ENCODE results near the gene SLC30A3.
"Not testable (repeated sequence)": the region's sequence is repeated elsewhere in the genome, so short reads cannot be mapped to it uniquely, and the experiment has no call there.

The SLC30A3 gene

GRCh38 chr2:27271631-27272340 lies 8.9 kb upstream of the SLC30A3 start:
- H3K4me2 ChIP-seq (ENCODE audit: low read length) = no peak overlapping the region
- no peaks in the 10 kb centered on the region for H3K27me3 ChIP-seq (ENCODE audit: control insufficient read depth, insufficient read depth, low read length)
- no peak overlapping the region for H3K4me3 ChIP-seq (ENCODE audit: low read depth, low read length)
- TF ChIP-seq, protein P1, sequence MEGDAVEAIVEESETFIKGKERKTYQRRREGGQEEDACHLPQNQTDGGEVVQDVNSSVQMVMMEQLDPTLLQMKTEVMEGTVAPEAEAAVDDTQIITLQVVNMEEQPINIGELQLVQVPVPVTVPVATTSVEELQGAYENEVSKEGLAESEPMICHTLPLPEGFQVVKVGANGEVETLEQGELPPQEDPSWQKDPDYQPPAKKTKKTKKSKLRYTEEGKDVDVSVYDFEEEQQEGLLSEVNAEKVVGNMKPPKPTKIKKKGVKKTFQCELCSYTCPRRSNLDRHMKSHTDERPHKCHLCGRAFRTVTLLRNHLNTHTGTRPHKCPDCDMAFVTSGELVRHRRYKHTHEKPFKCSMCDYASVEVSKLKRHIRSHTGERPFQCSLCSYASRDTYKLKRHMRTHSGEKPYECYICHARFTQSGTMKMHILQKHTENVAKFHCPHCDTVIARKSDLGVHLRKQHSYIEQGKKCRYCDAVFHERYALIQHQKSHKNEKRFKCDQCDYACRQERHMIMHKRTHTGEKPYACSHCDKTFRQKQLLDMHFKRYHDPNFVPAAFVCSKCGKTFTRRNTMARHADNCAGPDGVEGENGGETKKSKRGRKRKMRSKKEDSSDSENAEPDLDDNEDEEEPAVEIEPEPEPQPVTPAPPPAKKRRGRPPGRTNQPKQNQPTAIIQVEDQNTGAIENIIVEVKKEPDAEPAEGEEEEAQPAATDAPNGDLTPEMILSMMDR (IDR thresholded peaks at IDR 0.05) = no peak
- no peak overlapping the region for H3K9ac ChIP-seq
- H2AFZ ChIP-seq = no peak overlapping the region
- H3K4me1 ChIP-seq = no peaks in the 10 kb centered on the region
- no peaks in the 10 kb centered on the region for H3K9me3 ChIP-seq (ENCODE audit: control insufficient read depth, low read length)
- H3K36me3 ChIP-seq (ENCODE audit: control insufficient read depth, insufficient read depth, low read length) = no peaks in the 10 kb centered on the region
- H3K27ac ChIP-seq = no peak overlapping the region
- no peaks in the 10 kb centered on the region for H3K79me2 ChIP-seq

GRCh38 chr2:27270670-27271069 lies 7.8 kb upstream of the SLC30A3 start:
- H3K27ac ChIP-seq = no peak overlapping the region
- H3K4me3 ChIP-seq (ENCODE audit: low read depth, low read length) = no peak overlapping the region
- H3K9me3 ChIP-seq (ENCODE audit: control insufficient read depth, low read length) = no peaks in the 10 kb centered on the region
- no peaks in the 10 kb centered on the region for H3K27me3 ChIP-seq (ENCODE audit: control insufficient read depth, insufficient read depth, low read length)
- H3K9ac ChIP-seq = no peak overlapping the region
- H3K4me1 ChIP-seq = no peaks in the 10 kb centered on the region
- no peaks in the 10 kb centered on the region for H3K79me2 ChIP-seq
- H2AFZ ChIP-seq = no peak overlapping the region
- TF ChIP-seq, protein P1 (IDR thresholded peaks at IDR 0.05) = no peak
- H3K36me3 ChIP-seq (ENCODE audit: control insufficient read depth, insufficient read depth, low read length) = no peaks in the 10 kb centered on the region
- no peak overlapping the region for H3K4me2 ChIP-seq (ENCODE audit: low read length)

GRCh38 chr2:27270131-27270530 lies 7.3 kb upstream of the SLC30A3 start:
- TF ChIP-seq, protein P1 (IDR thresholded peaks at IDR 0.05) = no peak
- H3K27me3 ChIP-seq (ENCODE audit: control insufficient read depth, insufficient read depth, low read length) = no peaks in the 10 kb centered on the region
- H3K9ac ChIP-seq = no peak overlapping the region
- no peak overlapping the region for H3K4me3 ChIP-seq (ENCODE audit: low read depth, low read length)
- no peak overlapping the region for H3K4me2 ChIP-seq (ENCODE audit: low read length)
- no peak overlapping the region for H2AFZ ChIP-seq
- no peaks in the 10 kb centered on the region for H3K9me3 ChIP-seq (ENCODE audit: control insufficient read depth, low read length)
- no peaks in the 10 kb centered on the region for H3K36me3 ChIP-seq (ENCODE audit: control insufficient read depth, insufficient read depth, low read length)
- no peaks in the 10 kb centered on the region for H3K79me2 ChIP-seq
- no peak overlapping the region for H3K27ac ChIP-seq
- no peaks in the 10 kb centered on the region for H3K4me1 ChIP-seq

GRCh38 chr2:27268296-27268695 lies 5.4 kb upstream of the SLC30A3 start:
- not testable (repeated sequence) for H3K4me2 ChIP-seq (ENCODE audit: low read length); H2AFZ ChIP-seq; H3K36me3 ChIP-seq (ENCODE audit: control insufficient read depth, insufficient read depth, low read length); H3K9ac ChIP-seq; H3K9me3 ChIP-seq (ENCODE audit: control insufficient read depth, low read length); H3K79me2 ChIP-seq; H3K4me3 ChIP-seq (ENCODE audit: low read depth, low read length); H3K27ac ChIP-seq; H3K4me1 ChIP-seq; H3K27me3 ChIP-seq (ENCODE audit: control insufficient read depth, insufficient read depth, low read length)

DNA sequence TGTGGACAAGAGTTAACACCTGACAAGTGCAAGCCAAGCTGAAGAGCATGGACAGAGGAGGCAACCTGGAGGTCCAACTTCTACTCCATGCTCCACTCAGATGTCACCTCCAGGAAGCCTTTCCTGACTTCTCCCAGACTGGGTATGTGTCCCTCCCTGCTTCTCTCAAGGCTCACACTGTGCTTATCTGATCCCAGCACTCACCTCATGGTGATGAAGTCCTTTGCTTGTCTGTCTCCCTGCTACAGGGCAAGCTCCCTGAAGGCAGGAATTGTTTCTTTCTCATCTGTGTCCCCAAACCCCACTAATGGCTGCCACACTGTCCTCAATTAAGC lies 2.7 kb upstream of the SLC30A3 start:
- H3K9me3 ChIP-seq (ENCODE audit: control insufficient read depth, low read length) = no peaks in the 10 kb centered on the region
- no peaks in the 10 kb centered on the region for H3K79me2 ChIP-seq
- TF ChIP-seq, protein P1 (IDR thresholded peaks at IDR 0.05) = no peak
- peaks cover 5% of the 10 kb centered on the region for H3K4me1 ChIP-seq
- H3K4me2 ChIP-seq (ENCODE audit: low read length) = no peak overlapping the region
- peak overlapping the region; percentile 10 for H3K4me3 ChIP-seq (ENCODE audit: low read depth, low read length)
- H3K9ac ChIP-seq = no peak overlapping the region
- no peak overlapping the region for H3K27ac ChIP-seq
- no peaks in the 10 kb centered on the region for H3K27me3 ChIP-seq (ENCODE audit: control insufficient read depth, insufficient read depth, low read length)
- H2AFZ ChIP-seq = no peak overlapping the region
- H3K36me3 ChIP-seq (ENCODE audit: control insufficient read depth, insufficient read depth, low read length) = no peaks in the 10 kb centered on the region

Measured in parathyroid adenoma (tissue), 2 donors.